ENCODE measurements around the gene SRGN.

SRGN gene

DNA sequence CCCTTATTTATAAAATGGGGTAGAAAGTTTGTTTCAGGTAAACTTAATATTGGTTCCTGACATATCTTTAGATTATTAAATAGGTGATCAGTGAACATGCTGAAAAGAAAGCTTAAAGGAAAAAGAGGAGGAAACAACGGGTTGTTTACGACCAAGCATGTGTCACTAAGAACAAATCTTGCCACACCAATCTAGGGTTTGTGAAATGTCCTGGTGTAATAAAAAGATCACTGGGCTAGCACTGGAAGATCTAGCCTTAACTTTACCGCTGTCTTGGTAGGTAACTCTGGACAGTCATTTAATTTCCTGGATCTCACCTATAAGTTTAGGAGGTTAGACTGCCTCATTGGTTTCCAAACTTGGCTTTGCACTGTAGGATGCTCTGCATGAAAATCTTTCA is 55.1 kb downstream of the SRGN start:
- DNase-seq = no peak

DNA sequence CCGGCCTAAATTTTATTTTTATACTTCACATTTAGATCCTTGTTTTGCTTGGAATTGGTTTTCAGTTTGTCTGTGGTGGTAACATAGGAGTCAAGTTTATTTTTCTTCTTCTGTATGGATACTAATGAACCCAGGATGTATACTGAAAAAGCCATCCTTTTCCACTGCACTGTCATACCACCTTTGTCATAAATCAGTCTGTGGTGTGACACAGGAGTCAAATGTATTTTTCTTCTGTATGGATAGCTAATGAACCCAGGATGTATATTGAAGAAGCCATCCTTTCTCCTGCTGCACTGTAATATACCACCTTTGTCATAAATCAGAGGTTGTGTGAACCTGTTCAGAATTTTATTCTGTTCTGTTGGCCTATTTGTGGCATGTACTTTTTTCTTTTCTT is 57.4 kb downstream of the SRGN start:
- DNase-seq = no peak

- DNase-seq = no peak
Measured at GRCh38 chr10:69145864-69146263, 58.0 kb downstream of the SRGN start.

GRCh38 chr10:69146759-69147158 is 58.9 kb downstream of the SRGN start:
- DNase-seq = no peak

DNA sequence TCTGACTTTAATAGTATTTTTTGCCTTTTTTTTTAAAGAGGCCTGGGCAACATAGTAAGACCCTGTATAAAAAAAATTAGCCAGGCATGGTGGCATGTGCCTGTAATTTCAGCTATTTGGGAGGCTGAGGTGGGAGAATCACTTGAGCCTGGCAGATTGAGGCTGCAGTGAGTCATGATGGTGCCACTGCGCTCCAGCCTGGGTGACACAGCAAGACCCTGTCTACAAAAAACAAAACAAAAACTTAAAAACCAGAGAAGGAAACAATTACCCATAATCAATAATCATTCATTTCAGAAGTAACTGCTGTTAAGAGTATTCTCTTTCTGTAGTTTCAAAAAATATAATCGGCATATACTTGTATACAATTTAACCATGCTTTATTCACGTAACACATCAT is 64.1 kb downstream of the SRGN start:
- DNase-seq = no peak

GRCh38 chr10:69153227-69153626 is 65.3 kb downstream of the SRGN start:
- DNase-seq = no peak

All from NCI-H187 treated with DMSO at 0.1 percent for 48 hours (cell line).